ENCODE measurements around the gene ARHGEF11. TPM values are rescaled to one million over a fixed set of nuclear protein-coding genes. Genes with fewer than 3 reads are reported as not detected.

ARHGEF11 gene

DNA sequence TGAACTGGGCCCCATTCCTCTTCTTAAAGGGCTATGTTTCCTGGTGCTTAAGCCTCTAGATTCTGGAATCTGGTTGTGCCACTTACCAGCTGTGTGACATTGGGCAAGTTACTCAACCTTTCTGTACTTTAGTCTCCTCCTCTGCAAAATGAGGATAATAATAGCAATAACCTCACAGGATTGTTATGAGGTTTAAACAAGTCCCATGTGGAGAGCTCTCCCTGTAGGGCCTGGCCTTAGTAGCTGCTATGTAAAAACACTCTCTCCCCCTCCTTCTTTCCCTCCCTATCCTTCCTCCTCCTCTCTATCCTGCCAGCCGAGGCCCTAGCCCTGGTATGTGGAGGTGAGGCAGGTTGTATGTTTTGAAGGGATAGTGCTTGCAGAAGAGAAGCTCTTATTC lies 160.2 kb downstream of the ARHGEF11 start:
- H3K14ac ChIP-seq (ENCODE audit: low read length): no peak overlapping the region
- H3K4me1 ChIP-seq (ENCODE audit: control insufficient read depth in 2 of 2, insufficient read depth in 1 of 2, low read depth in 1 of 2, low read length in 2 of 2): peaks cover 5 to 20% of the 10 kb centered on the region in 2 donors
- H3K9me3 ChIP-seq (replicated peaks in 1 of 2; ENCODE audit: control insufficient read depth in 2 of 2, insufficient read depth in 1 of 2, low read depth in 1 of 2, low read length in 2 of 2): no peaks in the 10 kb centered on the region
- H3K4ac ChIP-seq (ENCODE audit: low read length): no peak overlapping the region
- H3K4me3 ChIP-seq (ENCODE audit: low read length in 2 of 2): no peak overlapping the region
- no peaks in the 10 kb centered on the region for H3K79me1 ChIP-seq (ENCODE audit: low read depth, low read length)
- no peak overlapping the region for H3K9ac ChIP-seq (ENCODE audit: low read depth, low read length, poor library complexity)
- H3K23ac ChIP-seq (ENCODE audit: low read depth, low read length, poor library complexity): no peak overlapping the region
- H3K27ac ChIP-seq (replicated peaks; ENCODE audit: low read length): no peak overlapping the region
- no peak overlapping the region for H2AK5ac ChIP-seq (ENCODE audit: low read depth, low read length)
- H2BK12ac ChIP-seq (ENCODE audit: low read length): no peak overlapping the region
- no CpG with 5 or more reads among the region's 1 CpG for WGBS, 2 donors (ENCODE audit: extremely low coverage in 2 of 2, insufficient read length in 2 of 2, insufficient replicate concordance in 1 of 2)
- H3K18ac ChIP-seq (ENCODE audit: low read length): no peak overlapping the region
- H3K4me2 ChIP-seq (ENCODE audit: insufficient read depth, low read length, poor library complexity, severe bottlenecking): no peak overlapping the region
- H2BK5ac ChIP-seq (ENCODE audit: low read length): no peak overlapping the region
- DNase-seq (ENCODE audit: low spot score): no peak
- no peak overlapping the region for H4K91ac ChIP-seq (ENCODE audit: low read depth, low read length, poor library complexity)
- peaks cover 0 to 81% (median 0%) of the 10 kb centered on the region in 3 experiments for H3K27me3 ChIP-seq (ENCODE audit: control insufficient read depth in 3 of 3, insufficient read depth in 3 of 3, low read depth in 1 of 3, low read length in 3 of 3)
- no peak overlapping the region for H4K8ac ChIP-seq (ENCODE audit: low read depth, low read length)
- H2BK15ac ChIP-seq (ENCODE audit: low read length): no peak overlapping the region
- no peak overlapping the region for H2AFZ ChIP-seq (ENCODE audit: low read length)
- H2BK120ac ChIP-seq (ENCODE audit: low read depth, low read length): no peak overlapping the region
- H3K36me3 ChIP-seq (replicated peaks in 1 of 2; ENCODE audit: control insufficient read depth in 2 of 2, insufficient read depth in 2 of 2, low read length in 2 of 2): no peaks in the 10 kb centered on the region

Small RNAs within 50 kb of the gene (small RNA-seq; reads per million reads assigned to genes)
- gene MIR765 (ENCODE audit: insufficient read depth): 2.8 reads per million
- gene RN7SL612P (ENCODE audit: insufficient read depth): not detected

Measured in neuronal stem cell (in vitro differentiated cells).